HepG2 (cell line): Measurements from ENCODE around the gene NAV2. TPM values are rescaled to one million over a fixed set of nuclear protein-coding genes. Genes with fewer than 3 reads are reported as not detected.

ENCODE experiments used
- ATAC-seq: fragments of 200-7000 bp; cut with Tn5 transposase; 3 replicates; pipeline ENCODE4 v1.9.1; 2020; ENCODE audit warnings: mild to moderate bottlenecking, moderate library complexity
- BruUV-seq: library from RNA; stranded (reverse); fragments of 400-500 nt; replicated peaks from 2 replicates; lab custom pipeline; 2021; lab: Mats Ljungman, UMichigan
- CTCF ChIA-PET: fragments of 300-600 bp; formaldehyde crosslinking; extraction: SDS; loops from one replicate; lab custom pipeline; 2021; ENCODE audit warnings: low total read pairs, inconsistent platforms, low intra/inter-chr PET ratio; lab: Yijun Ruan, JAX
- POLR2A ChIA-PET: fragments of 350-600 bp; sonication (Branson Sonifier 250); formaldehyde crosslinking; loops from one replicate; lab custom pipeline; 2020; ENCODE audit warnings: antibody characterized with exemption, inconsistent platforms; lab: Yijun Ruan, JAX
- DNase-seq: peaks from one replicate; pipeline ENCODE4 v3.0.0-alpha.2; 2015; ENCODE audit warnings: low spot score
- FAIRE-seq: peaks from 3 replicates; lab custom pipeline; 2011; peaks lifted over from hg19 to GRCh38; lab: Jason Lieb, UNC
- H2AFZ ChIP-seq: one replicate; pipeline ENCODE4 v1.6.1; 2011; ENCODE audit warnings: low read length, inconsistent platforms
- H3K27ac ChIP-seq: fragments of 300-600 bp; 3 replicates; pipeline ENCODE4 v1.8.0; 2011; ENCODE audit warnings: mixed run types, mild to moderate bottlenecking, mixed read lengths, low read length, inconsistent platforms; ENCODE audit not compliant: insufficient read depth; ENCODE audit errors: extremely low read length
- H3K27me3 ChIP-seq, 2 experiments: fragments of 200-600 bp in 1 of 2; 2 replicates in 1 of 2; 3 replicates in 1 of 2; pipeline versions ENCODE4 v1.6.0 to v1.8.0; 2011; ENCODE audit warnings: low read length in 2 of 2, mild to moderate bottlenecking in 2 of 2, moderate library complexity in 2 of 2, inconsistent platforms in 1 of 2; ENCODE audit not compliant: insufficient read depth in 2 of 2, control insufficient read depth in 1 of 2
- H3K36me3 ChIP-seq, 2 experiments: fragments of 200-600 bp in 1 of 2; replicated peaks in 1 of 2; 2 replicates in 1 of 2; 3 replicates in 1 of 2; pipeline versions ENCODE4 v1.5.1 to v1.8.0; 2011; ENCODE audit warnings: low read length in 2 of 2, inconsistent platforms in 1 of 2; ENCODE audit not compliant: insufficient read depth in 2 of 2, control insufficient read depth in 1 of 2
- H3K4me1 ChIP-seq: 2 replicates; pipeline ENCODE4 v1.5.1; 2012; ENCODE audit warnings: low read length, inconsistent platforms; ENCODE audit not compliant: insufficient read depth
- H3K4me2 ChIP-seq: 2 replicates; pipeline ENCODE4 v1.6.0; 2011; ENCODE audit warnings: low read depth, low read length, inconsistent platforms
- H3K4me3 ChIP-seq, 3 experiments: fragments of 200-600 bp in 1 of 3; sonication (generic), shearing (Covaris generic) in 1 of 3; replicated peaks in 1 of 3; 2 replicates each; pipeline ENCODE4 v1.5.1; 2011 to 2016; ENCODE audit warnings: low read length in 3 of 3, inconsistent platforms in 2 of 3, low read depth in 2 of 3, mild to moderate bottlenecking in 2 of 3, control low read depth in 1 of 3, mixed read lengths in 1 of 3; ENCODE audit not compliant: insufficient read depth in 1 of 3
- H3K79me2 ChIP-seq: one replicate; pipeline ENCODE4 v1.6.1; 2011; ENCODE audit warnings: low read length, inconsistent platforms; ENCODE audit not compliant: insufficient read depth
- H3K9ac ChIP-seq: 2 replicates; pipeline ENCODE4 v1.6.0; 2011; ENCODE audit warnings: mild to moderate bottlenecking, low read depth, low read length, inconsistent platforms; ENCODE audit not compliant: insufficient read depth
- H3K9me3 ChIP-seq: 2 replicates; pipeline ENCODE4 v1.5.1; 2012; ENCODE audit warnings: mild to moderate bottlenecking, low read length
- H4K20me1 ChIP-seq: 2 replicates; pipeline ENCODE4 v1.6.0; 2011; ENCODE audit warnings: inconsistent platforms, mild to moderate bottlenecking, low read length, moderate library complexity; ENCODE audit not compliant: insufficient read depth
- ATRX ChIP-seq: sonication (generic); formaldehyde crosslinking; IDR thresholded peaks from 2 replicates; pipeline ENCODE4 v1.4.0; 2020; ENCODE audit warnings: missing genetic modification reagents, borderline replicate concordance
- BHLHE40 ChIP-seq: IDR thresholded peaks from 2 replicates; pipeline ENCODE4 v1.6.1; 2011; ENCODE audit warnings: low read length, improper control_type of control experiment
- CAMTA2 ChIP-seq: sonication (generic); formaldehyde crosslinking; IDR thresholded peaks from 2 replicates; pipeline ENCODE4 v1.4.0; 2020; ENCODE audit warnings: mild to moderate bottlenecking, missing genetic modification reagents, borderline replicate concordance
- HMG20A ChIP-seq: IDR thresholded peaks from 2 replicates; pipeline ENCODE4 v1.6.1; 2016; ENCODE audit warnings: borderline replicate concordance
- MEIS2 ChIP-seq: sonication (generic); formaldehyde crosslinking; IDR thresholded peaks from 2 replicates; pipeline ENCODE4 v1.9.0; 2021; ENCODE audit warnings: mild to moderate bottlenecking, missing genetic modification reagents
- SMAD3 ChIP-seq: sonication (generic); formaldehyde crosslinking; IDR thresholded peaks from 2 replicates; pipeline ENCODE4 v1.4.0; 2020; ENCODE audit warnings: missing genetic modification reagents
- WGBS: methylation state at CpG from one replicate; pipeline ENCODE4 v1.1.6; 2017; ENCODE audit warnings: low lambda C conversion rate; 5-methylcytosine and 5-hydroxymethylcytosine counted together
- in situ Hi-C: cut with HindIII; loops from 2 replicates; pipeline ENCODE4 v1.10.0; 2017; ENCODE audit warnings: low pct_unique_long_range_greater_than_20kb; ENCODE audit not compliant: extremely low pct_ligation_motif_present
- intact Hi-C: fragments of 100-400 bp; cut with micrococcal nuclease; formaldehyde crosslinking; loops from one replicate; pipeline ENCODE4 v1.10.0; 2022; ENCODE audit not compliant: unreplicated experiment
- polyA plus RNA-seq, 8 experiments: library from polyadenylated mRNA; depleted of rRNA in 3 of 8; stranded (reverse) in 7 of 8; unstranded in 1 of 8; fragments of >200 nt; fragmentation: Illumina TruSeq in 4 of 8; extraction: Trizol in 4 of 8; gene quantifications; 2 replicates each; pipeline versions ENCODE4 v1.2.1 to v1.2.3, GENCODE V29; 2011 to 2016; ENCODE audit warnings: low read depth in 4 of 8, missing spikeins in 1 of 8, mixed read lengths in 1 of 8; ENCODE audit not compliant: insufficient read depth in 1 of 8
- total RNA-seq, 5 experiments: library from RNA; depleted of rRNA; stranded (reverse); fragments of >200 nt; fragmentation: Illumina TruSeq; extraction: Trizol; gene quantifications; 2 replicates each; pipeline ENCODE4 v1.2.3, GENCODE V29; 2016; ENCODE audit warnings: low read depth in 1 of 5
- TF ChIP-seq, protein P1 (sequence below): sonication (generic); formaldehyde crosslinking; IDR thresholded peaks from 2 replicates; pipeline ENCODE4 v1.8.1; 2023; ENCODE audit warnings: mild to moderate bottlenecking, moderate library complexity, missing genetic modification reagents
- TF ChIP-seq, protein P2 (sequence below): sonication (generic); formaldehyde crosslinking; IDR thresholded peaks from 2 replicates; pipeline ENCODE4 v1.8.0; 2022; ENCODE audit warnings: mild to moderate bottlenecking, missing genetic modification reagents, borderline replicate concordance
- TF ChIP-seq, protein P3 (sequence below): sonication (generic); formaldehyde crosslinking; IDR thresholded peaks from 2 replicates; pipeline ENCODE4 v1.5.1; 2020; ENCODE audit warnings: missing genetic modification reagents, mild to moderate bottlenecking, borderline replicate concordance
- TF ChIP-seq, protein P4 (sequence below): sonication (generic); formaldehyde crosslinking; IDR thresholded peaks from 2 replicates; pipeline ENCODE4 v1.8.1; 2022; ENCODE audit warnings: mild to moderate bottlenecking, missing genetic modification reagents
- TF ChIP-seq, protein P5 (sequence below): sonication (generic); formaldehyde crosslinking; IDR thresholded peaks from 2 replicates; pipeline ENCODE4 v1.4.0; 2020; ENCODE audit warnings: mild to moderate bottlenecking, missing genetic modification reagents
- TF ChIP-seq, protein P6 (sequence below): sonication (generic); formaldehyde crosslinking; IDR thresholded peaks from 2 replicates; pipeline ENCODE4 v1.5.0; 2020; ENCODE audit warnings: mild to moderate bottlenecking, missing genetic modification reagents, borderline replicate concordance

NAV2 gene
- total and polyA plus RNA-seq, 2 of the 13 experiments (the other 11 are each of a cell fraction or from before 2014, with no cell fraction given), result 9.3 to 34.6 TPM

DNA sequence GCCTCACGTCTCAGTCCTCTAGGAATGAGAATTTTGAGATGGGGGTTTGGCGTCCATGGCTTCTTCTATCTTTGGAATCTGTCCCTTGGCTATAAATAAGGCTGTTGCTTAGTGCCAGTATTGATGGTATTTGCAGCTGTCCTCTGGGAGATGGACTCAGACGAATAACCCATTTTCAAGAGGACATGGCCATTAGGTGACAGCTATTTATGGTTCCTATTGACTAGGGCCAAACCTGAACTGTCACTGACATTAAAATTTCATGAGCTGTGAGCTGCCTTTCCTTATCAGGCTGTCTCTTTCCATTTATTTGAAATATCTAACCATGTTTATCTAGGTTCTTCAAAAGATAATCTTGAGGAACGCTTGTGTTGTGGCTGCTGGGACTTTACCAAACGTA lies 92.7 kb downstream of the NAV2 start:
- ATAC-seq, result no peak
- 11% methylated on average over 4 of the region's 5 CpGs for WGBS
- no peak for FAIRE-seq
- TF ChIP-seq, protein P1, sequence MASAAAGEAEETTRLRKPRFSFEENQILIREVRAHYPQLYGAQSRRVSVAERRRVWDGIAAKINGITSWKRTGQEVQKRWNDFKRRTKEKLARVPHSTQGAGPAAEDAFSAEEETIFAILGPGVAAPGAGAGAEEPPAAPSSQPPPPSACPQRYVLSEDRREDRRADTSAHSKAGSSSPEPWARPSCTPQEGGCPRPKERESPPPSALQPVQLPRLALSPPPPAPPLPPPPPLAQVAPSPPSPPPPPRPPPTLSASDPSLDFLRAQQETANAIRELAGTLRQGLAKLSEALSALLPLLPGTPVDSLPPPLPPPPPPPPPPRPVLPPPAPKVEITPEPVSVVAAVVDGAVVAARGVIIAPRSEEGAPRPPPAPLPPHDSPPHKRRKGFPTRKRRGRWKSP (CRISPR knock-in tag), result no peak
- TF ChIP-seq BHLHE40, result no peak
- TF ChIP-seq SMAD3 (CRISPR knock-in tag), result no peak
- TF ChIP-seq, protein P2, sequence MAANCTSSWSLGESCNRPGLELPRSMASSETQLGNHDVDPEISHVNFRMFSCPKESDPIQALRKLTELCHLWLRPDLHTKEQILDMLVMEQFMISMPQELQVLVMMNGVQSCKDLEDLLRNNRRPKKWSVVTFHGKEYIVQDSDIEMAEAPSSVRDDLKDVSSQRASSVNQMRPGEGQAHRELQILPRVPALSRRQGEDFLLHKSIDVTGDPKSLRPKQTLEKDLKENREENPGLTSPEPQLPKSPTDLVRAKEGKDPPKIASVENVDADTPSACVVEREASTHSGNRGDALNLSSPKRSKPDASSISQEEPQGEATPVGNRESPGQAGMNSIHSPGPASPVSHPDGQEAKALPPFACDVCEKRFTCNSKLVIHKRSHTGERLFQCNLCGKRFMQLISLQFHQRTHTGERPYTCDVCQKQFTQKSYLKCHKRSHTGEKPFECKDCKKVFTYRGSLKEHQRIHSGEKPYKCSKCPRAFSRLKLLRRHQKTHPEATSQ (CRISPR knock-in tag), result no peak
- TF ChIP-seq, protein P3, sequence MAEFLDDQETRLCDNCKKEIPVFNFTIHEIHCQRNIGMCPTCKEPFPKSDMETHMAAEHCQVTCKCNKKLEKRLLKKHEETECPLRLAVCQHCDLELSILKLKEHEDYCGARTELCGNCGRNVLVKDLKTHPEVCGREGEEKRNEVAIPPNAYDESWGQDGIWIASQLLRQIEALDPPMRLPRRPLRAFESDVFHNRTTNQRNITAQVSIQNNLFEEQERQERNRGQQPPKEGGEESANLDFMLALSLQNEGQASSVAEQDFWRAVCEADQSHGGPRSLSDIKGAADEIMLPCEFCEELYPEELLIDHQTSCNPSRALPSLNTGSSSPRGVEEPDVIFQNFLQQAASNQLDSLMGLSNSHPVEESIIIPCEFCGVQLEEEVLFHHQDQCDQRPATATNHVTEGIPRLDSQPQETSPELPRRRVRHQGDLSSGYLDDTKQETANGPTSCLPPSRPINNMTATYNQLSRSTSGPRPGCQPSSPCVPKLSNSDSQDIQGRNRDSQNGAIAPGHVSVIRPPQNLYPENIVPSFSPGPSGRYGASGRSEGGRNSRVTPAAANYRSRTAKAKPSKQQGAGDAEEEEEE (CRISPR knock-in tag), result no peak
- TF ChIP-seq, protein P4, sequence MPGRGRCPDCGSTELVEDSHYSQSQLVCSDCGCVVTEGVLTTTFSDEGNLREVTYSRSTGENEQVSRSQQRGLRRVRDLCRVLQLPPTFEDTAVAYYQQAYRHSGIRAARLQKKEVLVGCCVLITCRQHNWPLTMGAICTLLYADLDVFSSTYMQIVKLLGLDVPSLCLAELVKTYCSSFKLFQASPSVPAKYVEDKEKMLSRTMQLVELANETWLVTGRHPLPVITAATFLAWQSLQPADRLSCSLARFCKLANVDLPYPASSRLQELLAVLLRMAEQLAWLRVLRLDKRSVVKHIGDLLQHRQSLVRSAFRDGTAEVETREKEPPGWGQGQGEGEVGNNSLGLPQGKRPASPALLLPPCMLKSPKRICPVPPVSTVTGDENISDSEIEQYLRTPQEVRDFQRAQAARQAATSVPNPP (CRISPR knock-in tag), result no peak
- TF ChIP-seq, protein P5, sequence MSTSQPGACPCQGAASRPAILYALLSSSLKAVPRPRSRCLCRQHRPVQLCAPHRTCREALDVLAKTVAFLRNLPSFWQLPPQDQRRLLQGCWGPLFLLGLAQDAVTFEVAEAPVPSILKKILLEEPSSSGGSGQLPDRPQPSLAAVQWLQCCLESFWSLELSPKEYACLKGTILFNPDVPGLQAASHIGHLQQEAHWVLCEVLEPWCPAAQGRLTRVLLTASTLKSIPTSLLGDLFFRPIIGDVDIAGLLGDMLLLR (CRISPR knock-in tag), result no peak
- TF ChIP-seq MEIS2 (CRISPR knock-in tag), result no peak
- TF ChIP-seq ATRX (CRISPR knock-in tag), result no peak
- no peak for TF ChIP-seq CAMTA2
- no peak for TF ChIP-seq HMG20A (CRISPR knock-in tag)
- TF ChIP-seq, protein P6, sequence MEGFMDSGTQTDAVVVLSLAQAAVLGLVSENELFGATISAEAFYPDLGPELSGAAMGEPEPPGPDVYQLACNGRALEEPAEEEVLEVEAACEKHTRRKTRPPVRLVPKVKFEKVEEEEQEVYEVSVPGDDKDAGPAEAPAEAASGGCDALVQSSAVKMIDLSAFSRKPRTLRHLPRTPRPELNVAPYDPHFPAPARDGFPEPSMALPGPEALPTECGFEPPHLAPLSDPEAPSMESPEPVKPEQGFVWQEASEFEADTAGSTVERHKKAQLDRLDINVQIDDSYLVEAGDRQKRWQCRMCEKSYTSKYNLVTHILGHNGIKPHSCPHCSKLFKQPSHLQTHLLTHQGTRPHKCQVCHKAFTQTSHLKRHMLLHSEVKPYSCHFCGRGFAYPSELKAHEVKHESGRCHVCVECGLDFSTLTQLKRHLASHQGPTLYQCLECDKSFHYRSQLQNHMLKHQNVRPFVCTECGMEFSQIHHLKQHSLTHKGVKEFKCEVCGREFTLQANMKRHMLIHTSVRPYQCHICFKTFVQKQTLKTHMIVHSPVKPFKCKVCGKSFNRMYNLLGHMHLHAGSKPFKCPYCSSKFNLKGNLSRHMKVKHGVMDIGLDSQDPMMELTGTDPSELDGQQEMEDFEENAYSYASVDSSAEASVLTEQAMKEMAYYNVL (CRISPR knock-in tag), result no peak
- Histone ChIP-seq H3K9ac (no peak overlapping the region), H3K27me3 (peaks cover 0 to 6% of the 10 kb centered on the region in 2 experiments; a peak in 2 of 5 replicates), H3K79me2 (no peaks in the 10 kb centered on the region), H3K36me3 (no peaks in the 10 kb centered on the region), H3K27ac (no peak overlapping the region), H4K20me1 (no peaks in the 10 kb centered on the region), H3K9me3 (no peaks in the 10 kb centered on the region), H2AFZ (no peak overlapping the region), H3K4me3 (no peak overlapping the region), H3K4me1 (no peaks in the 10 kb centered on the region), H3K4me2 (no peak overlapping the region)
- DNase-seq, result no peak
- ChIA-PET POLR2A (no interaction called here), CTCF (no interaction called here)
- in situ Hi-C loops, result no loop called here
- BruUV-seq, result no TSS peak
- intact Hi-C loops, result no loop called here
